HL-60 (cell line): ENCODE measurements around the gene LRRIQ1.

Experiments
- DNase-seq, 2 experiments: peaks; one replicate each; pipeline ENCODE4 v3.0.0-alpha.2; 2010 to 2020; ENCODE audit warnings: low read depth in 1 of 2, low spot score in 1 of 2
- H3K27ac ChIP-seq: fragments of 250-450 bp; sonication (Bioruptor Pico); replicated peaks from 2 replicates; pipeline ENCODE4 v1.5.1; 2020; ENCODE audit warnings: mild to moderate bottlenecking, moderate library complexity
- H3K27me3 ChIP-seq: fragments of 250-450 bp; sonication (Bioruptor Pico); 2 replicates; pipeline ENCODE4 v1.5.1; 2021; ENCODE audit warnings: mild to moderate bottlenecking, moderate library complexity; ENCODE audit not compliant: insufficient read depth, poor library complexity, severe bottlenecking
- H3K4me3 ChIP-seq: replicated peaks from 2 replicates; pipeline ENCODE4 v1.5.1; 2011; ENCODE audit warnings: mild to moderate bottlenecking, control low read depth, low read length; ENCODE audit not compliant: insufficient read depth
- GABPA ChIP-seq: IDR thresholded peaks from 2 replicates; pipeline ENCODE4 v1.6.1; 2012; ENCODE audit warnings: low read depth
- POLR2AphosphoS5 ChIP-seq: IDR thresholded peaks from 2 replicates; pipeline ENCODE4 v1.6.1; 2012; ENCODE audit warnings: low read depth
- SPI1 ChIP-seq: IDR thresholded peaks from 2 replicates; pipeline ENCODE4 v1.6.1; 2012; ENCODE audit warnings: low read depth, mild to moderate bottlenecking, borderline replicate concordance
- TF ChIP-seq, protein P1 (sequence below): IDR thresholded peaks from one replicate; pipeline ENCODE4 v1.5.1; 2011; ENCODE audit warnings: low read length, control low read depth, inconsistent platforms; ENCODE audit not compliant: insufficient read depth
- TF ChIP-seq, protein P2 (sequence below): IDR thresholded peaks from 2 replicates; pipeline ENCODE4 v1.6.1; 2012; ENCODE audit warnings: low read depth; ENCODE audit not compliant: insufficient replicate concordance

LRRIQ1 gene

DNA sequence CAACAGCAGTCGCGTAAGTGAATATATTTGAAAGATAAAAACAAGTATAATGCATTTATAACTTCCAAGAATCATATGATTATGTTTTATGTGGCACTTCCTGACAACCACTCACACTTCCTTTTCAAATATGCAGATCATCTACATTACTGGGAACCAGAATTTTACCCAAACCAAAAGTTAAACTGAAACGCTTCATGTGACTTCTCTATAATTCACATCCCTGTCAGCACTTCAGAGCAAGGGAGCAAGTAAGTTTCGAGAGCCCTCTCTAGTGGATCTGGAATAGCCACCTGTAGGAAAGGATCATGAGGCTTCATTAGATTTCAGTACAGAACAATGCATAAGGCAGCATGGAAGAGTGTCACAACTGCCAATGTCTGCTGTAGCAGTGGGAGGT, 230.2 kb downstream of the LRRIQ1 start:
- Histone ChIP-seq H3K27ac (no peak overlapping the region), H3K27me3 (no peaks in the 10 kb centered on the region), H3K4me3 (no peak overlapping the region)
- no peak for DNase-seq
- TF ChIP-seq POLR2AphosphoS5 (no peak), GABPA (no peak)
- TF ChIP-seq, protein P1, sequence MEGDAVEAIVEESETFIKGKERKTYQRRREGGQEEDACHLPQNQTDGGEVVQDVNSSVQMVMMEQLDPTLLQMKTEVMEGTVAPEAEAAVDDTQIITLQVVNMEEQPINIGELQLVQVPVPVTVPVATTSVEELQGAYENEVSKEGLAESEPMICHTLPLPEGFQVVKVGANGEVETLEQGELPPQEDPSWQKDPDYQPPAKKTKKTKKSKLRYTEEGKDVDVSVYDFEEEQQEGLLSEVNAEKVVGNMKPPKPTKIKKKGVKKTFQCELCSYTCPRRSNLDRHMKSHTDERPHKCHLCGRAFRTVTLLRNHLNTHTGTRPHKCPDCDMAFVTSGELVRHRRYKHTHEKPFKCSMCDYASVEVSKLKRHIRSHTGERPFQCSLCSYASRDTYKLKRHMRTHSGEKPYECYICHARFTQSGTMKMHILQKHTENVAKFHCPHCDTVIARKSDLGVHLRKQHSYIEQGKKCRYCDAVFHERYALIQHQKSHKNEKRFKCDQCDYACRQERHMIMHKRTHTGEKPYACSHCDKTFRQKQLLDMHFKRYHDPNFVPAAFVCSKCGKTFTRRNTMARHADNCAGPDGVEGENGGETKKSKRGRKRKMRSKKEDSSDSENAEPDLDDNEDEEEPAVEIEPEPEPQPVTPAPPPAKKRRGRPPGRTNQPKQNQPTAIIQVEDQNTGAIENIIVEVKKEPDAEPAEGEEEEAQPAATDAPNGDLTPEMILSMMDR, result no peak

DNA sequence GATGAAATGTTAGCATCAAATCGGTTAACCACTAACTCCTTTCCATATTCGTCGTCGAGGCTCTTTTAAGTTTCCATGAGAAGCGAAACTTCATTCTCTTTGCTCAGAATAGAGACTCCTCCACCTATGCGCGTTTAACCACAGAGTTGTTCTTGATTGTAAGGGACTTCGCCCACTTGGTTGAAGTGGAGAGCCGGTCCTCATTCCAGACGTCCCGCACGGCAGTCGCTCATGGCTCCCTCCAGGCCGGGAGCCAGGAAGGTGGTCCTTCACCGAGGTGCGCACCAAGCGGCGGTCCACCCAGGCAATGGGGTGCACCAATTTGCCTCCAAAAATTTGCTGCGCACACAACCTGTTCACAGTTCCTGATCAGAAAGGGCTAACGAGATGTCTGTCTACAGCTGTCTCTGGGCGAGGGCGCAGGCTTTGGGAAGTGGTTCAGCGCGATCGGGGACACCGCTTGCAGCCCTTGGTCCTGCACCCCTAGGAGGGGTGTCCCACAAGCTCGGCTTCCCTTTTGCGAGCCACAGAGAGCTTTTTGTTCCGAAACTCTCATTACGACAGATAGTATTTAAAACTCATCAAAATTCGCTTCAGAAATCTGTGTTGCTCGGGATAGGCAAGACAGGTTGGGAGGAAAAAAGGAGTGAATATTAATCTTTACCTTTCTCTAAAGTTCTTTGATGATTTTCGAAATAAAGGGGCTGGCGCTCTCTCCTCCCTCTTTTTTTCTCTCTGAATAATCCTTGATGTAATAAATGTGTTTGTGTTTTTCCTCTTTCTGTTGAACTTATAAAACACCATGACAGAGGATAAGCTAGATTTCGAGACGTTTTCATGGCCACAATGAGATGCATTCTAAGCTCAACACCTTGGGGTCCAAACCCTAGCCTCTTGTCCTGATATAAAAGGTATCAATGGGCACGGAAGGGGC, 237.5 kb downstream of the LRRIQ1 start:
- TF ChIP-seq, protein P2, sequence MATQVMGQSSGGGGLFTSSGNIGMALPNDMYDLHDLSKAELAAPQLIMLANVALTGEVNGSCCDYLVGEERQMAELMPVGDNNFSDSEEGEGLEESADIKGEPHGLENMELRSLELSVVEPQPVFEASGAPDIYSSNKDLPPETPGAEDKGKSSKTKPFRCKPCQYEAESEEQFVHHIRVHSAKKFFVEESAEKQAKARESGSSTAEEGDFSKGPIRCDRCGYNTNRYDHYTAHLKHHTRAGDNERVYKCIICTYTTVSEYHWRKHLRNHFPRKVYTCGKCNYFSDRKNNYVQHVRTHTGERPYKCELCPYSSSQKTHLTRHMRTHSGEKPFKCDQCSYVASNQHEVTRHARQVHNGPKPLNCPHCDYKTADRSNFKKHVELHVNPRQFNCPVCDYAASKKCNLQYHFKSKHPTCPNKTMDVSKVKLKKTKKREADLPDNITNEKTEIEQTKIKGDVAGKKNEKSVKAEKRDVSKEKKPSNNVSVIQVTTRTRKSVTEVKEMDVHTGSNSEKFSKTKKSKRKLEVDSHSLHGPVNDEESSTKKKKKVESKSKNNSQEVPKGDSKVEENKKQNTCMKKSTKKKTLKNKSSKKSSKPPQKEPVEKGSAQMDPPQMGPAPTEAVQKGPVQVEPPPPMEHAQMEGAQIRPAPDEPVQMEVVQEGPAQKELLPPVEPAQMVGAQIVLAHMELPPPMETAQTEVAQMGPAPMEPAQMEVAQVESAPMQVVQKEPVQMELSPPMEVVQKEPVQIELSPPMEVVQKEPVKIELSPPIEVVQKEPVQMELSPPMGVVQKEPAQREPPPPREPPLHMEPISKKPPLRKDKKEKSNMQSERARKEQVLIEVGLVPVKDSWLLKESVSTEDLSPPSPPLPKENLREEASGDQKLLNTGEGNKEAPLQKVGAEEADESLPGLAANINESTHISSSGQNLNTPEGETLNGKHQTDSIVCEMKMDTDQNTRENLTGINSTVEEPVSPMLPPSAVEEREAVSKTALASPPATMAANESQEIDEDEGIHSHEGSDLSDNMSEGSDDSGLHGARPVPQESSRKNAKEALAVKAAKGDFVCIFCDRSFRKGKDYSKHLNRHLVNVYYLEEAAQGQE, result no peak
- TF ChIP-seq SPI1, result no peak
- TF ChIP-seq GABPA, result no peak
- TF ChIP-seq, protein P1, result no peak
- no peak for TF ChIP-seq POLR2AphosphoS5
- no peak for DNase-seq
- no peak overlapping the region for H3K4me3 ChIP-seq
- no peak overlapping the region for H3K27ac ChIP-seq
- H3K27me3 ChIP-seq, result peaks cover 24% of the 10 kb centered on the region

DNA sequence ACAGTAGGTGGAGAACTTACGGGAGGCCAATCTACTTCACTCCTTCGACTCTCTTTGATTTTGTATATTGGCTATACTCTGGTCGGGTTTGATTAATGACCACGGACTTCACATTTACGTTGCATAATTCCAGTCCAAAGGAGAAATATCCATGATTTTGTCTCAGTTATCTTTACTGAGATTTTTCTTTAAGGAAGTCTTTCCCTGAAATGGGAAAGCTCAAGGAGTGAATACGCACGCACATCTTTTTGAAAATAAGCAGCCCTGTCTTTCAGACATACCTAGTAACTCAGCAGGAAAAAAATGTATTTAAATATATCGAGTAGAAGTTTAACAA, 238.1 kb downstream of the LRRIQ1 start:
- Histone ChIP-seq H3K27ac (no peak overlapping the region), H3K27me3 (peaks cover 31% of the 10 kb centered on the region), H3K4me3 (no peak overlapping the region)
- TF ChIP-seq GABPA (no peak), POLR2AphosphoS5 (no peak), SPI1 (no peak)
- TF ChIP-seq, protein P2, result no peak
- TF ChIP-seq, protein P1, result no peak
- no peak for DNase-seq
